ENCODE measurements around the gene PTPN7. TPM values are rescaled to one million over a fixed set of nuclear protein-coding genes. Genes with fewer than 3 reads are reported as not detected.

The PTPN7 gene
- polyA plus RNA-seq, 1 experiment, result not detected

GRCh38 chr1:202125611-202126010 is 34.8 kb downstream of the PTPN7 start:
- no peak for DNase-seq (ENCODE audit: low read depth, low spot score)
- no peak for TF ChIP-seq CTCF (IDR thresholded peaks at IDR 0.05; ENCODE audit: low read depth, low read length)
- no peaks in the 10 kb centered on the region; the same call in 1 of the 2 replicates for H3K9me3 ChIP-seq (ENCODE audit: control insufficient read depth, insufficient read depth, low read length)
- ChIA-PET CTCF (interaction anchor here (0.8 to 7.1 kb wide), 2 partner anchors 9 to 125 kb away, joined by 3 to 43 read pairs; no protein-coding TSS in a partner anchor), POLR2A (no interaction called here)
- H3K27ac ChIP-seq (ENCODE audit: low read depth, low read length), result no peak overlapping the region
- peaks cover 26% of the 10 kb centered on the region for H3K27me3 ChIP-seq (ENCODE audit: control insufficient read depth, insufficient read depth, low read length)
- H3K4me3 ChIP-seq (ENCODE audit: low read depth, low read length), result no peak overlapping the region

DNA sequence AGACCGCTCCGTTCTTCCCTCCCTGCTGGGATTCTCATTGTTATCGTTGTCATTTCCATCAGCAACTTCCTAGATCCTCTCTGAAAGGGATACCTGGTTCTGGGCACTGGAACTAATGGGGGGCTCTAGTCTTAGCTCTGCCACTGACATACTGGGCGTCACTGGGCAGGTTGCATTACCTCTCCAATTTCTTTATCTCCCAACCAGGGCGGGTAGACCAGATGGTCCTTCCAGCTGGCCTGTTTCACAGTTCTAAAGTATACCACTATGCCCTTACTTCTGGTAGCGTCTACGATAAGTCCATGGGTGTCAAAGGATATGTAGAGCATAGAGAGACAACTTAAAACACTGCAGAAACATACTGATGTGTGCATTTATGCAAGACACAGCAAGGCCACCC is 36.3 kb downstream of the PTPN7 start:
- Histone ChIP-seq H3K27ac (ENCODE audit: low read depth, low read length) (no peak overlapping the region), H3K9me3 (ENCODE audit: control insufficient read depth, insufficient read depth, low read length) (no peaks in the 10 kb centered on the region; the same call in 1 of the 2 replicates), H3K27me3 (ENCODE audit: control insufficient read depth, insufficient read depth, low read length) (peaks cover 26% of the 10 kb centered on the region), H3K4me3 (ENCODE audit: low read depth, low read length) (no peak overlapping the region)
- DNase-seq (ENCODE audit: low read depth, low spot score), result no peak
- ChIA-PET CTCF (interaction anchor here (7.1 to 8.2 kb wide), 2 partner anchors 10 to 124 kb away, joined by 43 to 125 read pairs; no protein-coding TSS in a partner anchor), POLR2A (no interaction called here)
- no peak for TF ChIP-seq CTCF (IDR thresholded peaks at IDR 0.05; ENCODE audit: low read depth, low read length)

DNA sequence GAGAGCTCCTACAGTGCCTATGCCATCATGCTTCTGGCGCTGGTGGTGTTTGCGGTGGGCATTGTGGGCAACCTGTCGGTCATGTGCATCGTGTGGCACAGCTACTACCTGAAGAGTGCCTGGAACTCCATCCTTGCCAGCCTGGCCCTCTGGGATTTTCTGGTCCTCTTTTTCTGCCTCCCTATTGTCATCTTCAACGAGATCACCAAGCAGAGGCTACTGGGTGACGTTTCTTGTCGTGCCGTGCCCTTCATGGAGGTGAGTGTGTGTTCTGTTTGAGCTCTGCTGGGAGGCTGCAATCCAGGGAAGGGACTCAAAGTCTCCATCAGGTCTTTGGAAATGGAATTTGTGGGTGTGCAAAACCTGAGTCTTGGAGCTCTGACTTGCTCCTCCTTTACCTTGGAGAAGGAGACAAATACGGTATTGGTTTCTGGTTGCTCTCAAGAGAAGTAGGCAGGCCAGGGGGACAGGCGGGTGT is 37.0 kb downstream of the PTPN7 start:
- ChIA-PET POLR2A (no interaction called here), CTCF (interaction anchor here (0.6 to 8.2 kb wide), 5 partner anchors 10 to 124 kb away, joined by 3 to 163 read pairs (median 43); partner anchors contain the start of gene ELF3)
- no peak overlapping the region for H3K27ac ChIP-seq (ENCODE audit: low read depth, low read length)
- DNase-seq (ENCODE audit: low read depth, low spot score), result no peak
- TF ChIP-seq CTCF (IDR thresholded peaks at IDR 0.05; ENCODE audit: low read depth, low read length), result no peak
- H3K4me3 ChIP-seq (ENCODE audit: low read depth, low read length), result no peak overlapping the region
- peaks cover 26% of the 10 kb centered on the region for H3K27me3 ChIP-seq (ENCODE audit: control insufficient read depth, insufficient read depth, low read length)
- no peaks in the 10 kb centered on the region; the same call in 1 of the 2 replicates for H3K9me3 ChIP-seq (ENCODE audit: control insufficient read depth, insufficient read depth, low read length)

DNA sequence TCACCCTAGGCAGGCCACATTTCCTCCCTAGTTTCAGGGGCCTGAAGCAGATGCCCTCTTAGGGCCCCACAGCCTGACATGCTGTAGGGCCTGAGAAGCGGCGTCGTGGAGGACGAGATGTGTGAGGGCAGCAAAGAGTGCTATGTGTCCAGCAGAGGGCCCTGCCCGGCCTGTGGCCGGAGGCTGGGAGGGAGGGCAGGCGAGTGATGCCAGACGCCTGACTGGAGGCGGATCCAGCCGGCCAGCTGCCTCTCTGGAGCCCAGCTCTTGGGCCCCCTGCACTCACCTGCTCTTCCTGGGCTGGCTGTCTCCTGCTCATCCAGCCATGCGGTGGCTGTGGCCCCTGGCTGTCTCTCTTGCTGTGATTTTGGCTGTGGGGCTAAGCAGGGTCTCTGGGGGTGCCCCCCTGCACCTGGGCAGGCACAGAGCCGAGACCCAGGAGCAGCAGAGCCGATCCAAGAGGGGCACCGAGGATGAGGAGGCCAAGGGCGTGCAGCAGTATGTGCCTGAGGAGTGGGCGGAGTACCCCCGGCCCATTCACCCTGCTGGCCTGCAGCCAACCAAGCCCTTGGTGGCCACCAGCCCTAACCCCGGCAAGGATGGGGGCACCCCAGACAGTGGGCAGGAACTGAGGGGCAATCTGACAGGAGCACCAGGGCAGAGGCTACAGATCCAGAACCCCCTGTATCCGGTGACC is 37.6 kb downstream of the PTPN7 start, which contains the start of gene GPR37L1:
TSS of gene GPR37L1 (plus strand) at position 279 of the 697 bp plus-strand sequence. CDS start at position 326, 47 bp downstream.
- POLR2A ChIA-PET, result no interaction called here
- peak; percentile 57 for TF ChIP-seq CTCF (IDR thresholded peaks at IDR 0.05; ENCODE audit: low read depth, low read length)

DNA sequence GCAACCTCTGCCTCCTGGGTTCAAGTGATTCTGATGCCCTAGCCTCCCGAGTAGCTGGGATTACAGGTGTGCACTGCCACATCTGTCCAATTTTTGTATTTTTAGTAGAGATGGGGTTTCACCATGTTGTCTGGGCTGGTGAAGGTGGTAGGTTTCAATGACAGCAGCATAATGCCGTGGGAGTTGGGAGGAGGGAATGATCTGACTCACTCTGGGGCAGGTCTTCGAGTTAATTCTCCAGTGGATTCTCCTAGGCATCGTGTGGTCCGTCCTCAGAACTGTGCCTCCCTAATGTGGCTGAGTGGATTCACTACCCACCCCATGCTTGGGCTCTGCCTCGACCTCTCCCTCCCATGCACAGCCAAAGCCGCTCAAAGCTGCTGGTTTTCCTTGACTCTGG is 39.4 kb downstream of the PTPN7 start:
- no peak for DNase-seq (ENCODE audit: low read depth, low spot score)
- peaks cover 20% of the 10 kb centered on the region for H3K27me3 ChIP-seq (ENCODE audit: control insufficient read depth, insufficient read depth, low read length)
- ChIA-PET POLR2A (interaction anchor here (0.7 kb wide), 1 partner anchor 1916 kb away, joined by 3 read pairs; no protein-coding TSS in a partner anchor), CTCF (interaction anchor here (0.6 to 8.2 kb wide), 4 partner anchors 13 to 493 kb away, joined by 3 to 163 read pairs (median 84); partner anchors contain the start of gene ELF3)
- no peak overlapping the region for H3K27ac ChIP-seq (ENCODE audit: low read depth, low read length)
- TF ChIP-seq CTCF (IDR thresholded peaks at IDR 0.05; ENCODE audit: low read depth, low read length), result no peak
- H3K4me3 ChIP-seq (ENCODE audit: low read depth, low read length), result no peak overlapping the region
- no peaks in the 10 kb centered on the region for H3K9me3 ChIP-seq (ENCODE audit: control insufficient read depth, insufficient read depth, low read length)

More for the DNA sequence above, 37.6 kb downstream of the PTPN7 start, which contains the start of gene GPR37L1:
- H3K9me3 ChIP-seq (ENCODE audit: control insufficient read depth, insufficient read depth, low read length), result no peaks in the 10 kb centered on the region; the same call in 1 of the 2 replicates
- H3K27ac ChIP-seq (ENCODE audit: low read depth, low read length), result no peak within 1 kb of the TSS
- CTCF ChIA-PET, result interaction anchor here (0.6 to 8.2 kb wide), 5 partner anchors 10 to 123 kb away, joined by 3 to 163 read pairs (median 43); partner anchors contain the start of gene ELF3
- no peak within 1 kb of the TSS for H3K4me3 ChIP-seq (ENCODE audit: low read depth, low read length)
- no peak for DNase-seq (ENCODE audit: low read depth, low spot score)
- peaks cover 26% of the 10 kb centered on the region for H3K27me3 ChIP-seq (ENCODE audit: control insufficient read depth, insufficient read depth, low read length)
